ENCODE results near the gene OMG. TPM values are rescaled to one million over a fixed set of nuclear protein-coding genes. Genes with fewer than 3 reads are reported as not detected.

Gene OMG
- total and polyA plus RNA-seq, 2 experiments from 2014 or later, result 0.58 TPM; not detected in 1

DNA sequence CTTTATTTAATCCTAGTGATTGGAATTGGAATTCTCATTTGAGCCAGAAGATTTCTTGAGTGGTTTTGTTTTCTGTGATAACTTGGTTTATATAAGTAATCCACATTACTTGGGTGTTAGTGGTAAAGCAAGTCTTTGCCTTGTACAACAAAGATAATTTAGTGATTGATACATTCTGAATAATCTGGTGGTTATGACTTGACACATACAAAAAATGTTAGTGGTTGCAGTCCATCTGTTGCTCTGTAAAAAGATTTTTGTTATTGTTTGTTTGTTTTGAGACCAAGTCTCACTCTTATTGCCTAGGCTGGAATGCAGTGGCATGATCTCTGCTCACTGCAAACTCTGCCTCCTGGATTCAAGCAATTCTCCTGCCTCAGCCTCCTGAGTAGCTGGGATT lies 13.2 kb downstream of the OMG start:
- TF ChIP-seq, protein P1, sequence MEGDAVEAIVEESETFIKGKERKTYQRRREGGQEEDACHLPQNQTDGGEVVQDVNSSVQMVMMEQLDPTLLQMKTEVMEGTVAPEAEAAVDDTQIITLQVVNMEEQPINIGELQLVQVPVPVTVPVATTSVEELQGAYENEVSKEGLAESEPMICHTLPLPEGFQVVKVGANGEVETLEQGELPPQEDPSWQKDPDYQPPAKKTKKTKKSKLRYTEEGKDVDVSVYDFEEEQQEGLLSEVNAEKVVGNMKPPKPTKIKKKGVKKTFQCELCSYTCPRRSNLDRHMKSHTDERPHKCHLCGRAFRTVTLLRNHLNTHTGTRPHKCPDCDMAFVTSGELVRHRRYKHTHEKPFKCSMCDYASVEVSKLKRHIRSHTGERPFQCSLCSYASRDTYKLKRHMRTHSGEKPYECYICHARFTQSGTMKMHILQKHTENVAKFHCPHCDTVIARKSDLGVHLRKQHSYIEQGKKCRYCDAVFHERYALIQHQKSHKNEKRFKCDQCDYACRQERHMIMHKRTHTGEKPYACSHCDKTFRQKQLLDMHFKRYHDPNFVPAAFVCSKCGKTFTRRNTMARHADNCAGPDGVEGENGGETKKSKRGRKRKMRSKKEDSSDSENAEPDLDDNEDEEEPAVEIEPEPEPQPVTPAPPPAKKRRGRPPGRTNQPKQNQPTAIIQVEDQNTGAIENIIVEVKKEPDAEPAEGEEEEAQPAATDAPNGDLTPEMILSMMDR (IDR thresholded peaks at IDR 0.05; ENCODE audit: poor library complexity), result no peak
- no peak for TF ChIP-seq EZH2 (IDR thresholded peaks at IDR 0.05; ENCODE audit: borderline replicate concordance)
- no peak for TF ChIP-seq EZH2phosphoT487 (IDR thresholded peaks at IDR 0.05; ENCODE audit: low read depth, severe bottlenecking, unreplicated experiment)
- no peaks in the 10 kb centered on the region for H3K36me3 ChIP-seq (replicated peaks; ENCODE audit: insufficient read depth, low read depth)

DNA sequence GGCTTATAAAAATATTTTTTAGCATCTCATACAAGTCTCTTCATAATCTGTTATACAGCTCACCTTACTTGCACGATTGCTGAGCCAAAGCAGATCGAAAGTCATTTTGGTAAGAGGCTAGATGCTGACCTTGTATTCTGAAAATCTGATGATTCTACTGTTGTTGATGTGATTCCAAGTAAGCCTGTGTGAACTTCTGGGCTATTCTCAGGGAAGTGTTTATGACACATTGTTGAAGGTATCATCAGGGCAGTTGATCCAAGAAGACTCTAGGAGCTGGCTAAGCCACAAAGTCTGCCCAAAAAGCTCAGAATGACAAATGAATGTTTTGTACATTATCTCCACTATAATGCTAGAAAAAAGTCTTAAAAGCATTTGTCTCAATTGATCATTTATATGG lies 16.0 kb downstream of the OMG start:
- no peaks in the 10 kb centered on the region for H3K4me1 ChIP-seq (ENCODE audit: insufficient read depth)
- H3K4me3 ChIP-seq, result no peak overlapping the region
- no peaks in the 10 kb centered on the region for H3K9me2 ChIP-seq (replicated peaks; ENCODE audit: insufficient read depth)
- 95% methylated on average over 2 of the region's 2 CpGs for WGBS (ENCODE audit: low lambda C conversion rate, missing lambda C conversion rate)
- H3K36me3 ChIP-seq (replicated peaks; ENCODE audit: insufficient read depth, low read depth), result no peaks in the 10 kb centered on the region
- no peaks in the 10 kb centered on the region for H3K27me3 ChIP-seq
- no peaks in the 10 kb centered on the region for H3K79me2 ChIP-seq
- H2AFZ ChIP-seq, result no peak overlapping the region
- DNase-seq (ENCODE audit: low spot score), result no peak
- no peaks in the 10 kb centered on the region for H3K9me3 ChIP-seq (ENCODE audit: low read depth)
- no peaks in the 10 kb centered on the region for H4K20me1 ChIP-seq (ENCODE audit: insufficient read depth, poor library complexity, severe bottlenecking)
- H3K27ac ChIP-seq, result no peak overlapping the region
- TF ChIP-seq, protein P1 (IDR thresholded peaks at IDR 0.05; ENCODE audit: poor library complexity), result no peak
- no peak for TF ChIP-seq EZH2 (IDR thresholded peaks at IDR 0.05; ENCODE audit: borderline replicate concordance)
- no peak for TF ChIP-seq EZH2phosphoT487 (IDR thresholded peaks at IDR 0.05; ENCODE audit: low read depth, severe bottlenecking, unreplicated experiment)
- no peak overlapping the region for H3K4me2 ChIP-seq

More for the DNA sequence above, 13.2 kb downstream of the OMG start:
- H3K79me2 ChIP-seq, result no peaks in the 10 kb centered on the region
- H3K9me3 ChIP-seq (ENCODE audit: low read depth), result no peaks in the 10 kb centered on the region
- no peak overlapping the region for H3K4me2 ChIP-seq
- no peaks in the 10 kb centered on the region for H4K20me1 ChIP-seq (ENCODE audit: insufficient read depth, poor library complexity, severe bottlenecking)
- H3K27ac ChIP-seq, result no peak overlapping the region
- H2AFZ ChIP-seq, result no peak overlapping the region
- H3K9me2 ChIP-seq (replicated peaks; ENCODE audit: insufficient read depth), result no peaks in the 10 kb centered on the region
- no peak overlapping the region for H3K4me3 ChIP-seq
- no peaks in the 10 kb centered on the region for H3K27me3 ChIP-seq
- no peak for DNase-seq (ENCODE audit: low spot score)
- no peaks in the 10 kb centered on the region for H3K4me1 ChIP-seq (ENCODE audit: insufficient read depth)

- DNase-seq (ENCODE audit: low spot score), result no peak
- H2AFZ ChIP-seq, result no peak overlapping the region
- H3K27me3 ChIP-seq, result no peaks in the 10 kb centered on the region
- H4K20me1 ChIP-seq (ENCODE audit: insufficient read depth, poor library complexity, severe bottlenecking), result no peaks in the 10 kb centered on the region
- 87% methylated on average over 2 of the region's 2 CpGs for WGBS (ENCODE audit: low lambda C conversion rate, missing lambda C conversion rate)
- no peaks in the 10 kb centered on the region for H3K9me3 ChIP-seq (ENCODE audit: low read depth)
- H3K4me2 ChIP-seq, result no peak overlapping the region
- no peak overlapping the region for H3K4me3 ChIP-seq
- no peaks in the 10 kb centered on the region for H3K79me2 ChIP-seq
- H3K9me2 ChIP-seq (replicated peaks; ENCODE audit: insufficient read depth), result no peaks in the 10 kb centered on the region
- H3K27ac ChIP-seq, result no peak overlapping the region
- TF ChIP-seq EZH2phosphoT487 (IDR thresholded peaks at IDR 0.05; ENCODE audit: low read depth, severe bottlenecking, unreplicated experiment), result no peak
- TF ChIP-seq EZH2 (IDR thresholded peaks at IDR 0.05; ENCODE audit: borderline replicate concordance), result no peak
- TF ChIP-seq, protein P1 (IDR thresholded peaks at IDR 0.05; ENCODE audit: poor library complexity), result no peak
- no peaks in the 10 kb centered on the region for H3K36me3 ChIP-seq (replicated peaks; ENCODE audit: insufficient read depth, low read depth)
- no peaks in the 10 kb centered on the region for H3K4me1 ChIP-seq (ENCODE audit: insufficient read depth)
Observed at GRCh38 chr17:31279401-31279800, 17.6 kb downstream of the OMG start.

GRCh38 chr17:31275116-31275515 lies 21.9 kb downstream of the OMG start:
- H3K79me2 ChIP-seq, result no peaks in the 10 kb centered on the region
- H3K9me3 ChIP-seq (ENCODE audit: low read depth), result no peaks in the 10 kb centered on the region
- no peak overlapping the region for H3K27ac ChIP-seq
- WGBS (ENCODE audit: low lambda C conversion rate, missing lambda C conversion rate), result 95% methylated on average over 1 of the region's 1 CpG
- H2AFZ ChIP-seq, result no peak overlapping the region
- H4K20me1 ChIP-seq (ENCODE audit: insufficient read depth, poor library complexity, severe bottlenecking), result no peaks in the 10 kb centered on the region
- no peaks in the 10 kb centered on the region for H3K27me3 ChIP-seq
- no peaks in the 10 kb centered on the region for H3K9me2 ChIP-seq (replicated peaks; ENCODE audit: insufficient read depth)
- H3K4me1 ChIP-seq (ENCODE audit: insufficient read depth), result peaks cover under 1% of the 10 kb centered on the region
- no peak overlapping the region for H3K4me2 ChIP-seq
- H3K36me3 ChIP-seq (replicated peaks; ENCODE audit: insufficient read depth, low read depth), result no peaks in the 10 kb centered on the region
- no peak for DNase-seq (ENCODE audit: low spot score)
- no peak overlapping the region for H3K4me3 ChIP-seq
- TF ChIP-seq, protein P1 (IDR thresholded peaks at IDR 0.05; ENCODE audit: poor library complexity), result no peak
- no peak for TF ChIP-seq EZH2phosphoT487 (IDR thresholded peaks at IDR 0.05; ENCODE audit: low read depth, severe bottlenecking, unreplicated experiment)
- no peak for TF ChIP-seq EZH2 (IDR thresholded peaks at IDR 0.05; ENCODE audit: borderline replicate concordance)

Data from hepatocyte (in vitro differentiated cells).